B cell (primary cell): ENCODE measurements around the gene CPO. TPM values are rescaled to one million over a fixed set of nuclear protein-coding genes. Genes with fewer than 3 reads are reported as not detected.

Source experiments
- ATAC-seq: fragments of 200-7000 bp; cut with Tn5 transposase; one replicate; pipeline ENCODE4 v1.10.0; 2021; ENCODE audit warnings: low read depth, mild to moderate bottlenecking, moderate number of reproducible peaks, moderate library complexity
- CTCF ChIA-PET: fragments of 350-600 bp; sonication (Branson Sonifier 250); formaldehyde crosslinking; loops from one replicate; lab custom pipeline; 2021; ENCODE audit warnings: antibody characterized with exemption, inconsistent platforms; lab: Charles Lee
- POLR2A ChIA-PET: fragments of 350-600 bp; sonication (Branson Sonifier 250); formaldehyde crosslinking; loops from one replicate; lab custom pipeline; 2021; ENCODE audit warnings: antibody characterized with exemption; lab: Charles Lee
- DNase-seq: peaks from one replicate; pipeline ENCODE4 v3.0.0; 2013
- H2AFZ ChIP-seq: 2 replicates; pipeline ENCODE4 v1.6.1; 2012; ENCODE audit warnings: mild to moderate bottlenecking, low read depth, low read length; ENCODE audit not compliant: insufficient read depth, poor library complexity, severe bottlenecking
- H3K27ac ChIP-seq, 2 donors: 1 replicate in 1 of 2; 2 replicates in 1 of 2; pipeline ENCODE4 v1.5.1; 2012 to 2013; ENCODE audit warnings: low read length in 2 of 2, mild to moderate bottlenecking in 2 of 2, moderate library complexity in 1 of 2
- H3K27me3 ChIP-seq, 4 experiments: fragments of 200-600 bp in 1 of 4; sonication (generic) in 1 of 4; replicated peaks in 1 of 4; 1 replicate in 2 of 4; 2 replicates in 2 of 4; pipeline versions ENCODE4 v1.6.1 to v1.7.0; 2013 to 2016; ENCODE audit warnings: low read length in 3 of 4, mild to moderate bottlenecking in 2 of 4, mixed read lengths in 1 of 4, moderate library complexity in 1 of 4; ENCODE audit not compliant: insufficient read depth in 4 of 4, control insufficient read depth in 3 of 4; ENCODE audit errors: control extremely low read depth in 1 of 4
- H3K36me3 ChIP-seq, 2 experiments: replicated peaks in 1 of 2; 1 replicate in 1 of 2; 2 replicates in 1 of 2; pipeline versions ENCODE4 v1.6.1 to v1.7.1; 2013; ENCODE audit warnings: low read length in 1 of 2; ENCODE audit not compliant: insufficient read depth in 2 of 2, control insufficient read depth in 1 of 2; ENCODE audit errors: control extremely low read depth in 1 of 2, extremely low read depth in 1 of 2
- H3K4me1 ChIP-seq, 2 donors: fragments of 200-600 bp in 1 of 2; sonication (generic) in 1 of 2; 1 replicate in 1 of 2; 2 replicates in 1 of 2; pipeline versions ENCODE4 v1.5.1 to v1.6.1; 2013 to 2017; ENCODE audit warnings: low read length in 2 of 2; ENCODE audit not compliant: control insufficient read depth in 2 of 2, insufficient read depth in 2 of 2
- H3K4me2 ChIP-seq: replicated peaks from 2 replicates; pipeline ENCODE3; 2012; ENCODE audit warnings: mild to moderate bottlenecking, low read depth, low read length; ENCODE audit not compliant: poor library complexity, severe bottlenecking
- H3K4me3 ChIP-seq, 5 experiments: fragments of 200-600 bp in 1 of 5; sonication (generic) in 1 of 5; 1 replicate in 3 of 5; 2 replicates in 2 of 5; pipeline versions ENCODE4 v1.5.1 to v1.7.0; 2011 to 2016; ENCODE audit warnings: low read length in 4 of 5, mild to moderate bottlenecking in 4 of 5, low read depth in 2 of 5, control low read depth in 1 of 5, moderate library complexity in 1 of 5; ENCODE audit not compliant: insufficient read depth in 1 of 5; ENCODE audit errors: control extremely low read depth in 1 of 5, extremely low read depth in 1 of 5
- H3K79me2 ChIP-seq: fragments of 200-600 bp; sonication (generic); one replicate; pipeline ENCODE4 v1.6.0; 2016; ENCODE audit warnings: low read length; ENCODE audit not compliant: control insufficient read depth, insufficient read depth
- H3K9ac ChIP-seq: fragments of 200-600 bp; sonication (generic); 2 replicates; pipeline ENCODE4 v1.6.1; 2017; ENCODE audit warnings: mild to moderate bottlenecking, low read length, moderate library complexity
- H3K9me3 ChIP-seq, 3 donors: one replicate each; pipeline versions ENCODE4 v1.6.1 to v1.7.1; 2013; ENCODE audit warnings: low read length in 2 of 3; ENCODE audit not compliant: control insufficient read depth in 2 of 3, insufficient read depth in 1 of 3; ENCODE audit errors: control extremely low read depth in 1 of 3
- H4K20me1 ChIP-seq: 2 replicates; pipeline ENCODE4 v1.6.0; 2012; ENCODE audit warnings: mild to moderate bottlenecking, low read length; ENCODE audit not compliant: insufficient read depth, control insufficient read depth, poor library complexity, severe bottlenecking
- H3K27ac Mint-ChIP-seq: one replicate; pipeline ENCODE4 v1.8.0; 2021; ENCODE audit warnings: mixed read lengths
- H3K27me3 Mint-ChIP-seq: one replicate; pipeline ENCODE4 v1.8.0; 2021; ENCODE audit warnings: mixed read lengths
- H3K4me1 Mint-ChIP-seq: one replicate; pipeline ENCODE4 v1.8.0; 2021; ENCODE audit warnings: mixed read lengths
- H3K4me3 Mint-ChIP-seq: one replicate; pipeline ENCODE4 v1.8.0; 2021; ENCODE audit warnings: mixed read lengths
- H3K9me3 Mint-ChIP-seq: one replicate; pipeline ENCODE4 v1.8.0; 2022; ENCODE audit warnings: mixed read lengths; ENCODE audit not compliant: insufficient read depth
- EZH2 ChIP-seq: IDR thresholded peaks from 2 replicates; pipeline ENCODE4 v1.6.1; 2012; ENCODE audit warnings: borderline replicate concordance, low read depth, mild to moderate bottlenecking, moderate library complexity, low read length; ENCODE audit not compliant: insufficient read depth, poor library complexity, severe bottlenecking
- WGBS: methylation state at CpG from one replicate; pipeline ENCODE4 v1.1.5; 2013; ENCODE audit warnings: missing lambda C conversion rate; ENCODE audit not compliant: insufficient coverage; 5-methylcytosine and 5-hydroxymethylcytosine counted together
- intact Hi-C: fragments of 100-400 bp; cut with micrococcal nuclease; formaldehyde crosslinking; loops from one replicate; pipeline ENCODE4 v1.10.0; 2022
- polyA plus RNA-seq: library from polyadenylated mRNA; depleted of rRNA; stranded (reverse); fragments of >200 nt; gene quantifications from 2 replicates; pipeline ENCODE4 v1.2.3, GENCODE V29; 2012
- total RNA-seq, 2 donors: library from RNA; stranded (reverse); fragments of 120-200 nt in 1 of 2; gene quantifications; 1 replicate in 1 of 2; 2 replicates in 1 of 2; pipeline versions ENCODE4 v1.2.3 to v1.2.4, GENCODE V29; 2013 to 2022
- TF ChIP-seq, protein P1 (sequence below): fragments of 200-600 bp; IDR thresholded peaks from one replicate; pipeline ENCODE4 v1.8.0; 2022; ENCODE audit warnings: antibody characterized with exemption, mild to moderate bottlenecking

CPO gene
- total and polyA plus RNA-seq, 2 donors (not counting 1 experiment from before 2014, with no cell fraction given) = not detected

DNA sequence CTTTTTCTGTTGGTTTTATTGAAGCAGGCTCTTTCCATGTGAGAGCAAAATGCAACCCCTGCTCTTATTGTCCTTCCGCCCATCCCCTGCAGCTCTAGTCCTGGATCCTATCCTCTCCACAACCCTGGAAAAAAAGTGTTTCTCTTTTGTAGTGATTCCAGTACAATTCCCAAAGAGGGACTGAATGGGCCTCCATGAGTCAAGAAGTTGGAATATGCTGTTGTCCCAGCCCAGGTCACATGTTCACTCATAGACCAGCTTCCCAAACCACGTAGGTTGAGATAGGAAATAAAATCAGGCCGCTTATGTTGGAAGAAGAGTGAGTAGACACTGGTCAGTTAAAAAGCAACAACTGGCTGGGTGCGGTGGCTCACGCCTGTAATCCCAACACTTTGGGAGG lies 39.4 kb downstream of the CPO start:
- H3K27me3 ChIP-seq = peaks cover 0 to 13% (median 5%) of the 10 kb centered on the region in 4 experiments
- 92% methylated on average over 2 of the region's 5 CpGs for WGBS
- Mint-ChIP-seq H3K27ac (no peak overlapping the region), H3K4me1 (no peaks in the 10 kb centered on the region), H3K4me3 (no peak overlapping the region), H3K27me3 (peaks cover 31% of the 10 kb centered on the region), H3K9me3 (no peaks in the 10 kb centered on the region)
- H3K4me3 ChIP-seq = no peak overlapping the region
- no peak overlapping the region for H3K27ac ChIP-seq
- no peak overlapping the region for H3K4me2 ChIP-seq
- DNase-seq (no peak), ATAC-seq (no peak)
- H3K79me2 ChIP-seq = no peaks in the 10 kb centered on the region
- ChIA-PET CTCF (interaction anchor here (1.2 kb wide), 1 partner anchor 11 kb away, joined by 3 read pairs; no protein-coding TSS in a partner anchor), POLR2A (no interaction called here)
- H2AFZ ChIP-seq = no peak overlapping the region
- TF ChIP-seq EZH2 = no peak
- TF ChIP-seq, protein P1, sequence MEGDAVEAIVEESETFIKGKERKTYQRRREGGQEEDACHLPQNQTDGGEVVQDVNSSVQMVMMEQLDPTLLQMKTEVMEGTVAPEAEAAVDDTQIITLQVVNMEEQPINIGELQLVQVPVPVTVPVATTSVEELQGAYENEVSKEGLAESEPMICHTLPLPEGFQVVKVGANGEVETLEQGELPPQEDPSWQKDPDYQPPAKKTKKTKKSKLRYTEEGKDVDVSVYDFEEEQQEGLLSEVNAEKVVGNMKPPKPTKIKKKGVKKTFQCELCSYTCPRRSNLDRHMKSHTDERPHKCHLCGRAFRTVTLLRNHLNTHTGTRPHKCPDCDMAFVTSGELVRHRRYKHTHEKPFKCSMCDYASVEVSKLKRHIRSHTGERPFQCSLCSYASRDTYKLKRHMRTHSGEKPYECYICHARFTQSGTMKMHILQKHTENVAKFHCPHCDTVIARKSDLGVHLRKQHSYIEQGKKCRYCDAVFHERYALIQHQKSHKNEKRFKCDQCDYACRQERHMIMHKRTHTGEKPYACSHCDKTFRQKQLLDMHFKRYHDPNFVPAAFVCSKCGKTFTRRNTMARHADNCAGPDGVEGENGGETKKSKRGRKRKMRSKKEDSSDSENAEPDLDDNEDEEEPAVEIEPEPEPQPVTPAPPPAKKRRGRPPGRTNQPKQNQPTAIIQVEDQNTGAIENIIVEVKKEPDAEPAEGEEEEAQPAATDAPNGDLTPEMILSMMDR = no peak
- no peaks in the 10 kb centered on the region for H4K20me1 ChIP-seq
- H3K4me1 ChIP-seq = no peaks in the 10 kb centered on the region
- no peak overlapping the region for H3K9ac ChIP-seq
- intact Hi-C loops = no loop called here
- H3K9me3 ChIP-seq = no peaks in the 10 kb centered on the region
- no peaks in the 10 kb centered on the region for H3K36me3 ChIP-seq

DNA sequence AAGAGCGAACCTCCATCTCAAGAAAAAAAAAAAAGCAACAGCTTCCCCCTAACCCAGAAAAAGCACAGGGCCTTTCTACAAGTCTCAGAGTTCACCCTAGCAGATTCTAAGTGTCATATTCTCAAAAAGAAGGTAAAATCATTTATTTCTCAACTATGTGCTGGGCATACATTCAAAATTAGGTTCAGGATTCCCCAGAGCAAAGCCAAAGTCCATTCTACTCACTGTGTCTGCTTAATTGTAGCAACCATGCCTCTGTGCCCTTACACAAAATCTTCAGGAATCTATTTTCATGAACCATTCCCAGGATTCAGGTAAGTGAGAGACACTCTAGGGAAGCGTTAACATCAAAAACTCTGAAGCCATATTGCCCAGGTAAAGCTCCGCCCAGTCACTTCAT lies 40.0 kb downstream of the CPO start:
- Histone ChIP-seq H3K27me3 (peaks cover 0 to 9% (median 2%) of the 10 kb centered on the region in 4 experiments), H3K4me1 (no peaks in the 10 kb centered on the region), H4K20me1 (no peaks in the 10 kb centered on the region), H2AFZ (no peak overlapping the region), H3K4me2 (no peak overlapping the region), H3K9me3 (no peaks in the 10 kb centered on the region), H3K4me3 (no peak overlapping the region), H3K36me3 (no peaks in the 10 kb centered on the region), H3K9ac (no peak overlapping the region), H3K27ac (no peak overlapping the region), H3K79me2 (no peaks in the 10 kb centered on the region)
- CTCF ChIA-PET = interaction anchor here (1.6 kb wide), 1 partner anchor 488 kb away, joined by 3 read pairs; no protein-coding TSS in a partner anchor
- intact Hi-C loops = no loop called here
- TF ChIP-seq, protein P1 = no peak
- TF ChIP-seq EZH2 = no peak
- ATAC-seq (no peak), DNase-seq (no peak)
- Mint-ChIP-seq H3K9me3 (no peaks in the 10 kb centered on the region), H3K27me3 (peaks cover 28% of the 10 kb centered on the region), H3K27ac (no peak overlapping the region), H3K4me1 (no peaks in the 10 kb centered on the region), H3K4me3 (no peak overlapping the region)
- no CpG with 5 or more reads among the region's 3 CpGs for WGBS
- POLR2A ChIA-PET = no interaction called here
